ENCODE results near the gene PSMD6. TPM values are rescaled to one million over a fixed set of nuclear protein-coding genes. Genes with fewer than 3 reads are reported as not detected.

The PSMD6 gene
- total RNA-seq, 2 experiments from 2014 or later = 119 to 126 TPM

- H3K4me3 Mint-ChIP-seq = no peak overlapping the region
- intact Hi-C loops (cut with DNase I, micrococcal nuclease) = no loop called here
- DNase-seq (no peak), ATAC-seq (ENCODE audit: poor library complexity) (no peak)
- peaks cover 39% of the 10 kb centered on the region for H3K27me3 Mint-ChIP-seq
- H3K27ac ChIP-seq (ENCODE audit: low read depth in 1 of 2, low read length in 2 of 2) = no peak overlapping the region
- H3K27me3 ChIP-seq (ENCODE audit: control insufficient read depth in 1 of 2, insufficient read depth in 2 of 2, low read length in 2 of 2) = no peaks in the 10 kb centered on the region
- no peak for TF ChIP-seq CTCF (IDR thresholded peaks at IDR 0.05)
- H3K4me1 Mint-ChIP-seq (ENCODE audit: low read depth) = no peaks in the 10 kb centered on the region
- H3K36me3 Mint-ChIP-seq (ENCODE audit: low read depth) = no peaks in the 10 kb centered on the region
- H3K36me3 ChIP-seq (ENCODE audit: insufficient read depth, low read length) = no peaks in the 10 kb centered on the region
- H3K27ac Mint-ChIP-seq = no peak overlapping the region
- no peaks in the 10 kb centered on the region for H3K9me3 Mint-ChIP-seq
- POLR2A ChIA-PET = interaction anchor here (0.8 kb wide), 1 partner anchor 424 kb away, joined by 4 read pairs; no protein-coding TSS in a partner anchor
- CTCF ChIA-PET = interaction anchor here (1.6 kb wide), 1 partner anchor 11 kb away, joined by 3 read pairs; no protein-coding TSS in a partner anchor
- H3K4me1 ChIP-seq (ENCODE audit: insufficient read depth, low read length) = no peaks in the 10 kb centered on the region
- H3K4me3 ChIP-seq (ENCODE audit: low read length) = no peak overlapping the region
- no peaks in the 10 kb centered on the region for H3K9me3 ChIP-seq (ENCODE audit: control insufficient read depth in 1 of 2, insufficient read depth in 1 of 2, low read length in 2 of 2)
These were observed 40.1 kb upstream of the PSMD6 start for GRCh38 chr3:64063207-64063982.

- no peak for TF ChIP-seq CTCF (IDR thresholded peaks at IDR 0.05)
- H3K4me1 Mint-ChIP-seq (ENCODE audit: low read depth) = no peaks in the 10 kb centered on the region
- CTCF ChIA-PET = no interaction called here
These were observed 38.3 kb upstream of the PSMD6 start for GRCh38 chr3:64061628-64062027.

GRCh38 chr3:64059484-64060175 lies 36.3 kb upstream of the PSMD6 start:
- H3K4me1 Mint-ChIP-seq (ENCODE audit: low read depth) = no peaks in the 10 kb centered on the region
- intact Hi-C loops (cut with DNase I, micrococcal nuclease) = no loop called here
- H3K4me1 ChIP-seq (ENCODE audit: insufficient read depth, low read length) = no peaks in the 10 kb centered on the region
- TF ChIP-seq CTCF (IDR thresholded peaks at IDR 0.05) = no peak
- no peak overlapping the region for H3K4me3 ChIP-seq (ENCODE audit: low read length)
- H3K36me3 ChIP-seq (ENCODE audit: insufficient read depth, low read length) = no peaks in the 10 kb centered on the region
- no peaks in the 10 kb centered on the region for H3K9me3 Mint-ChIP-seq
- no peaks in the 10 kb centered on the region for H3K9me3 ChIP-seq (ENCODE audit: control insufficient read depth in 1 of 2, insufficient read depth in 1 of 2, low read length in 2 of 2)
- H3K4me3 Mint-ChIP-seq = no peak overlapping the region
- no peak for DNase-seq
- ATAC-seq (ENCODE audit: poor library complexity) = no peak
- peaks cover 0 to 5% of the 10 kb centered on the region in 2 experiments for H3K27me3 ChIP-seq (ENCODE audit: control insufficient read depth in 1 of 2, insufficient read depth in 2 of 2, low read length in 2 of 2)
- no peak overlapping the region for H3K27ac Mint-ChIP-seq
- CTCF ChIA-PET = no interaction called here
- peaks cover 50% of the 10 kb centered on the region for H3K27me3 Mint-ChIP-seq
- POLR2A ChIA-PET = no interaction called here
- H3K36me3 Mint-ChIP-seq (ENCODE audit: low read depth) = no peaks in the 10 kb centered on the region
- H3K27ac ChIP-seq (ENCODE audit: low read depth in 1 of 2, low read length in 2 of 2) = no peak overlapping the region

More at GRCh38 chr3:64061628-64062027, 38.3 kb upstream of the PSMD6 start:
- H3K27ac Mint-ChIP-seq = no peak overlapping the region
- ATAC-seq (ENCODE audit: poor library complexity) (no peak), DNase-seq (no peak)
- H3K27ac ChIP-seq (ENCODE audit: low read depth in 1 of 2, low read length in 2 of 2) = no peak overlapping the region
- no peak overlapping the region for H3K4me3 Mint-ChIP-seq
- H3K36me3 ChIP-seq (ENCODE audit: insufficient read depth, low read length) = no peaks in the 10 kb centered on the region
- no peak overlapping the region for H3K4me3 ChIP-seq (ENCODE audit: low read length)
- H3K27me3 Mint-ChIP-seq = peaks cover 40% of the 10 kb centered on the region
- intact Hi-C loops (cut with DNase I, micrococcal nuclease) = no loop called here
- H3K9me3 Mint-ChIP-seq = no peaks in the 10 kb centered on the region
- H3K4me1 ChIP-seq (ENCODE audit: insufficient read depth, low read length) = no peaks in the 10 kb centered on the region
- H3K36me3 Mint-ChIP-seq (ENCODE audit: low read depth) = no peaks in the 10 kb centered on the region
- POLR2A ChIA-PET = no interaction called here
- no peaks in the 10 kb centered on the region for H3K9me3 ChIP-seq (ENCODE audit: control insufficient read depth in 1 of 2, insufficient read depth in 1 of 2, low read length in 2 of 2)
- peaks cover 0 to 5% of the 10 kb centered on the region in 2 experiments for H3K27me3 ChIP-seq (ENCODE audit: control insufficient read depth in 1 of 2, insufficient read depth in 2 of 2, low read length in 2 of 2)

Data from CD4-positive, alpha-beta T cell (primary cell).